ENCODE measurements around the gene HS6ST1. TPM values are rescaled to one million over a fixed set of nuclear protein-coding genes. Genes with fewer than 3 reads are reported as not detected.

HS6ST1 gene
- total and polyA plus RNA-seq, 2 donors (not counting 3 experiments of a cell fraction or from before 2014, with no cell fraction given): 12.8 to 19.4 TPM

GRCh38 chr2:128345436-128346165 lies 26.9 kb upstream of the HS6ST1 start:
- BruUV-seq (replicated peaks): no TSS peak
- Histone ChIP-seq H3K9me3 (replicated peaks; ENCODE audit: control insufficient read depth, insufficient read depth, low read length) (no peaks in the 10 kb centered on the region), H3K79me2 (ENCODE audit: control insufficient read depth, insufficient read depth, low read length) (no peaks in the 10 kb centered on the region), H2AFZ (ENCODE audit: low read depth, low read length) (no peak overlapping the region), H3K9me1 (replicated peaks; ENCODE audit: control insufficient read depth, extremely low read depth, insufficient read depth, low read length) (no peaks in the 10 kb centered on the region), H3K4me2 (ENCODE audit: insufficient read depth, low read length) (no peak overlapping the region), H4K20me1 (replicated peaks; ENCODE audit: control insufficient read depth, extremely low read depth, insufficient read depth, low read length) (no peaks in the 10 kb centered on the region), H3K36me3 (ENCODE audit: control insufficient read depth in 2 of 2, extremely low read depth in 1 of 2, insufficient read depth in 2 of 2, low read length in 2 of 2) (no peaks in the 10 kb centered on the region), H3K27ac (ENCODE audit: insufficient read depth, low read depth, low read length) (no peak overlapping the region), H3K4me3 (replicated peaks in 1 of 3; ENCODE audit: insufficient read depth in 1 of 3, low read depth in 1 of 3, low read length in 3 of 3) (no peak overlapping the region), H3K4me1 (ENCODE audit: control insufficient read depth, extremely low read depth, insufficient read depth, low read length) (no peaks in the 10 kb centered on the region), H3K9ac (replicated peaks; ENCODE audit: extremely low read depth, insufficient read depth, low read length) (no peak overlapping the region), H3K27me3 (ENCODE audit: control insufficient read depth in 2 of 2, insufficient read depth in 2 of 2, low read length in 2 of 2) (peaks cover 0 to 3% of the 10 kb centered on the region in 2 experiments)
- ChIA-PET POLR2A (no interaction called here), CTCF (no interaction called here)
- intact Hi-C loops (cut with micrococcal nuclease) (no loop called here), dilution Hi-C loops (cut with MboI; ENCODE audit: extremely low pct_ligation_motif_present, low sequenced_read_pairs) (no loop called here)
- DNase-seq (ENCODE audit: low read depth, low spot score) (no peak), FAIRE-seq (no peak)
- TF ChIP-seq POLR2AphosphoS5 (IDR thresholded peaks at IDR 0.05; ENCODE audit: insufficient read depth, low read depth, low read length) (no peak), GATA2 (IDR thresholded peaks at IDR 0.05; ENCODE audit: insufficient read depth, insufficient read length, low read depth, low read length) (no peak), EZH2 (IDR thresholded peaks at IDR 0.05; ENCODE audit: borderline replicate concordance, low read depth, low read length, severe bottlenecking) (no peak), MAX (IDR thresholded peaks at IDR 0.05; ENCODE audit: insufficient read depth, insufficient read length) (no peak), FOS (IDR thresholded peaks at IDR 0.05; ENCODE audit: borderline replicate concordance, insufficient read depth, low read length) (no peak), POLR2A (IDR thresholded peaks at IDR 0.05; ENCODE audit: low read depth, low read length) (no peak), CTCF (IDR thresholded peaks at IDR 0.05; ENCODE audit: extremely low read depth in 1 of 2, insufficient read depth in 1 of 2, low read depth in 1 of 2, low read length in 2 of 2) (no peak), MYC (IDR thresholded peaks at IDR 0.05; ENCODE audit: low read depth, low read length) (no peak), JUN (IDR thresholded peaks at IDR 0.05; ENCODE audit: borderline replicate concordance, insufficient read depth, insufficient read length, low read depth) (no peak)
